ENCODE results near the gene STRIP2. TPM values are rescaled to one million over a fixed set of nuclear protein-coding genes. Genes with fewer than 3 reads are reported as not detected.

Gene STRIP2
- total RNA-seq, 1 experiment from 2014 or later: 9.1 TPM

GRCh38 chr7:129512192-129512591, 78.0 kb downstream of the STRIP2 start:
- Histone ChIP-seq H3K4me3 (ENCODE audit: low read depth, low read length, poor library complexity, severe bottlenecking) (no peak overlapping the region), H3K27ac (ENCODE audit: low read depth, low read length, poor library complexity, severe bottlenecking) (no peak overlapping the region), H3K36me3 (ENCODE audit: insufficient read depth, low read length, poor library complexity, severe bottlenecking) (no peaks in the 10 kb centered on the region), H3K9me3 (ENCODE audit: low read depth, low read length, poor library complexity, severe bottlenecking) (no peaks in the 10 kb centered on the region), H3K4me1 (ENCODE audit: insufficient read depth, low read length, poor library complexity, severe bottlenecking) (no peaks in the 10 kb centered on the region), H3K27me3 (replicated peaks; ENCODE audit: insufficient read depth, low read depth, low read length, poor library complexity) (no peaks in the 10 kb centered on the region)
- BruUV-seq (replicated peaks): no TSS peak
- ChIA-PET POLR2A (ENCODE audit: low non-redundant PET) (no interaction called here), CTCF (no interaction called here)
- TF ChIP-seq CTCF (conservative IDR thresholded peaks at IDR 0.05; ENCODE audit: low read depth, low read length) (no peak), EZH2 (IDR thresholded peaks at IDR 0.05; ENCODE audit: borderline replicate concordance, low read depth, low read length, poor library complexity, severe bottlenecking) (no peak)
- DNase-seq (ENCODE audit: low spot score): no peak
- intact Hi-C loops (cut with micrococcal nuclease; ENCODE audit: unreplicated experiment): no loop called here

- POLR2A ChIA-PET (ENCODE audit: low non-redundant PET): no interaction called here
These were observed 79.3 kb downstream of the STRIP2 start for GRCh38 chr7:129513546-129513945.

GRCh38 chr7:129514683-129515082, 80.5 kb downstream of the STRIP2 start:
- no peak overlapping the region for H3K4me3 ChIP-seq (ENCODE audit: low read depth, low read length, poor library complexity, severe bottlenecking)
- BruUV-seq (replicated peaks): no TSS peak
- DNase-seq (ENCODE audit: low spot score): peak; percentile 30
- ChIA-PET CTCF (no interaction called here), POLR2A (ENCODE audit: low non-redundant PET) (no interaction called here)
- no peaks in the 10 kb centered on the region for H3K36me3 ChIP-seq (ENCODE audit: insufficient read depth, low read length, poor library complexity, severe bottlenecking)
- H3K27ac ChIP-seq (ENCODE audit: low read depth, low read length, poor library complexity, severe bottlenecking): no peak overlapping the region
- H3K4me1 ChIP-seq (ENCODE audit: insufficient read depth, low read length, poor library complexity, severe bottlenecking): no peaks in the 10 kb centered on the region
- no peaks in the 10 kb centered on the region for H3K27me3 ChIP-seq (replicated peaks; ENCODE audit: insufficient read depth, low read depth, low read length, poor library complexity)
- intact Hi-C loops (cut with micrococcal nuclease; ENCODE audit: unreplicated experiment): no loop called here
- TF ChIP-seq CTCF (conservative IDR thresholded peaks at IDR 0.05; ENCODE audit: low read depth, low read length) (no peak), EZH2 (IDR thresholded peaks at IDR 0.05; ENCODE audit: borderline replicate concordance, low read depth, low read length, poor library complexity, severe bottlenecking) (no peak)
- H3K9me3 ChIP-seq (ENCODE audit: low read depth, low read length, poor library complexity, severe bottlenecking): no peaks in the 10 kb centered on the region

More at GRCh38 chr7:129513546-129513945, 79.3 kb downstream of the STRIP2 start:
- H3K36me3 ChIP-seq (ENCODE audit: insufficient read depth, low read length, poor library complexity, severe bottlenecking): no peaks in the 10 kb centered on the region
- DNase-seq (ENCODE audit: low spot score): no peak
- TF ChIP-seq CTCF (conservative IDR thresholded peaks at IDR 0.05; ENCODE audit: low read depth, low read length) (no peak), EZH2 (IDR thresholded peaks at IDR 0.05; ENCODE audit: borderline replicate concordance, low read depth, low read length, poor library complexity, severe bottlenecking) (no peak)
- intact Hi-C loops (cut with micrococcal nuclease; ENCODE audit: unreplicated experiment): no loop called here
- H3K27me3 ChIP-seq (replicated peaks; ENCODE audit: insufficient read depth, low read depth, low read length, poor library complexity): no peaks in the 10 kb centered on the region
- CTCF ChIA-PET: no interaction called here
- no peak overlapping the region for H3K4me3 ChIP-seq (ENCODE audit: low read depth, low read length, poor library complexity, severe bottlenecking)
- H3K27ac ChIP-seq (ENCODE audit: low read depth, low read length, poor library complexity, severe bottlenecking): no peak overlapping the region
- BruUV-seq (replicated peaks): no TSS peak
- H3K9me3 ChIP-seq (ENCODE audit: low read depth, low read length, poor library complexity, severe bottlenecking): no peaks in the 10 kb centered on the region
- no peaks in the 10 kb centered on the region for H3K4me1 ChIP-seq (ENCODE audit: insufficient read depth, low read length, poor library complexity, severe bottlenecking)
